Neuronal stem cell (in vitro differentiated cells): ENCODE measurements around the gene CCL26.
A peak's percentile ranks its signal among the peaks of the same experiment; 100 is the strongest.

Experiments used
- DNase-seq: peaks from one replicate; pipeline ENCODE4 v3.0.0-alpha.2; 2013; ENCODE audit warnings: low spot score
- H2AFZ ChIP-seq: one replicate; pipeline ENCODE4 v1.6.1; 2013; ENCODE audit warnings: mild to moderate bottlenecking, low read length, inconsistent platforms
- H2AK5ac ChIP-seq: 2 replicates; pipeline ENCODE4 v1.6.1; 2013; ENCODE audit warnings: low read depth, mild to moderate bottlenecking, inconsistent platforms, low read length, moderate library complexity, mixed read lengths
- H2BK120ac ChIP-seq: 2 replicates; pipeline ENCODE4 v1.6.1; 2013; ENCODE audit warnings: low read depth, mild to moderate bottlenecking, inconsistent platforms, low read length, moderate library complexity, mixed read lengths
- H2BK12ac ChIP-seq: one replicate; pipeline ENCODE4 v1.6.1; 2013; ENCODE audit warnings: low read length, inconsistent platforms
- H2BK15ac ChIP-seq: 2 replicates; pipeline ENCODE4 v1.6.1; 2013; ENCODE audit warnings: mild to moderate bottlenecking, low read length, inconsistent platforms, mixed read lengths
- H2BK5ac ChIP-seq: one replicate; pipeline ENCODE4 v1.6.1; 2013; ENCODE audit warnings: inconsistent platforms, mild to moderate bottlenecking, low read length, moderate library complexity
- H3K14ac ChIP-seq: one replicate; pipeline ENCODE4 v1.6.1; 2013; ENCODE audit warnings: low read length, inconsistent platforms
- H3K18ac ChIP-seq: 2 replicates; pipeline ENCODE4 v1.6.1; 2013; ENCODE audit warnings: low read length, inconsistent platforms
- H3K23ac ChIP-seq: 2 replicates; pipeline ENCODE4 v1.6.1; 2013; ENCODE audit warnings: low read depth, mild to moderate bottlenecking, mixed read lengths, low read length, inconsistent platforms; ENCODE audit not compliant: poor library complexity
- H3K27ac ChIP-seq: replicated peaks from 3 replicates; pipeline ENCODE4 v1.5.1; 2013; ENCODE audit warnings: low read length, inconsistent platforms
- H3K27me3 ChIP-seq, 3 experiments: 2 replicates each; pipeline ENCODE4 v1.6.1; 2013; ENCODE audit warnings: low read length in 3 of 3, mild to moderate bottlenecking in 2 of 3, inconsistent platforms in 1 of 3, low read depth in 1 of 3, mixed read lengths in 1 of 3, moderate library complexity in 1 of 3; ENCODE audit not compliant: control insufficient read depth in 3 of 3, insufficient read depth in 3 of 3
- H3K36me3 ChIP-seq, 2 donors: replicated peaks in 1 of 2; 2 replicates each; pipeline ENCODE4 v1.6.1; 2013; ENCODE audit warnings: low read length in 2 of 2; ENCODE audit not compliant: control insufficient read depth in 2 of 2, insufficient read depth in 2 of 2
- H3K4ac ChIP-seq: 2 replicates; pipeline ENCODE4 v1.6.1; 2013; ENCODE audit warnings: inconsistent platforms, mild to moderate bottlenecking, low read length, moderate library complexity
- H3K4me1 ChIP-seq, 2 donors: 1 replicate in 1 of 2; 2 replicates in 1 of 2; pipeline ENCODE4 v1.6.1; 2013; ENCODE audit warnings: low read length in 2 of 2, low read depth in 1 of 2; ENCODE audit not compliant: control insufficient read depth in 2 of 2, insufficient read depth in 1 of 2
- H3K4me2 ChIP-seq: one replicate; pipeline ENCODE4 v1.6.1; 2013; ENCODE audit warnings: mild to moderate bottlenecking, low read length, inconsistent platforms; ENCODE audit not compliant: insufficient read depth, poor library complexity, severe bottlenecking
- H3K4me3 ChIP-seq, 2 donors: 2 replicates each; pipeline ENCODE4 v1.5.1; 2013; ENCODE audit warnings: low read length in 2 of 2, mild to moderate bottlenecking in 2 of 2, inconsistent platforms in 1 of 2, moderate library complexity in 1 of 2
- H3K79me1 ChIP-seq: one replicate; pipeline ENCODE4 v1.6.1; 2013; ENCODE audit warnings: low read depth, mild to moderate bottlenecking, inconsistent platforms, low read length, moderate library complexity
- H3K9ac ChIP-seq: one replicate; pipeline ENCODE4 v1.6.1; 2013; ENCODE audit warnings: mild to moderate bottlenecking, low read depth, low read length, inconsistent platforms; ENCODE audit not compliant: poor library complexity
- H3K9me3 ChIP-seq, 2 donors: replicated peaks in 1 of 2; 2 replicates each; pipeline versions ENCODE3 to v1.6.1; 2013; ENCODE audit warnings: low read length in 2 of 2, mild to moderate bottlenecking in 2 of 2, inconsistent platforms in 1 of 2, low read depth in 1 of 2, mixed read lengths in 1 of 2, moderate library complexity in 1 of 2; ENCODE audit not compliant: control insufficient read depth in 2 of 2, insufficient read depth in 1 of 2
- H4K8ac ChIP-seq: one replicate; pipeline ENCODE4 v1.6.1; 2013; ENCODE audit warnings: low read depth, mild to moderate bottlenecking, inconsistent platforms, low read length, moderate library complexity
- H4K91ac ChIP-seq: one replicate; pipeline ENCODE4 v1.6.1; 2013; ENCODE audit warnings: low read length, low read depth, mild to moderate bottlenecking, inconsistent platforms; ENCODE audit not compliant: poor library complexity
- WGBS, 2 donors: extraction: QIAGEN DNeasy Blood & Tissue Kit; methylation state at CpG; one replicate each; pipeline ENCODE4 v1.1.7; 2013; ENCODE audit warnings: missing lambda C conversion rate in 2 of 2, mixed read lengths in 1 of 2; ENCODE audit not compliant: insufficient read length in 2 of 2, insufficient replicate concordance in 1 of 2; ENCODE audit errors: extremely low coverage in 2 of 2; 5-methylcytosine and 5-hydroxymethylcytosine counted together

Gene CCL26

DNA sequence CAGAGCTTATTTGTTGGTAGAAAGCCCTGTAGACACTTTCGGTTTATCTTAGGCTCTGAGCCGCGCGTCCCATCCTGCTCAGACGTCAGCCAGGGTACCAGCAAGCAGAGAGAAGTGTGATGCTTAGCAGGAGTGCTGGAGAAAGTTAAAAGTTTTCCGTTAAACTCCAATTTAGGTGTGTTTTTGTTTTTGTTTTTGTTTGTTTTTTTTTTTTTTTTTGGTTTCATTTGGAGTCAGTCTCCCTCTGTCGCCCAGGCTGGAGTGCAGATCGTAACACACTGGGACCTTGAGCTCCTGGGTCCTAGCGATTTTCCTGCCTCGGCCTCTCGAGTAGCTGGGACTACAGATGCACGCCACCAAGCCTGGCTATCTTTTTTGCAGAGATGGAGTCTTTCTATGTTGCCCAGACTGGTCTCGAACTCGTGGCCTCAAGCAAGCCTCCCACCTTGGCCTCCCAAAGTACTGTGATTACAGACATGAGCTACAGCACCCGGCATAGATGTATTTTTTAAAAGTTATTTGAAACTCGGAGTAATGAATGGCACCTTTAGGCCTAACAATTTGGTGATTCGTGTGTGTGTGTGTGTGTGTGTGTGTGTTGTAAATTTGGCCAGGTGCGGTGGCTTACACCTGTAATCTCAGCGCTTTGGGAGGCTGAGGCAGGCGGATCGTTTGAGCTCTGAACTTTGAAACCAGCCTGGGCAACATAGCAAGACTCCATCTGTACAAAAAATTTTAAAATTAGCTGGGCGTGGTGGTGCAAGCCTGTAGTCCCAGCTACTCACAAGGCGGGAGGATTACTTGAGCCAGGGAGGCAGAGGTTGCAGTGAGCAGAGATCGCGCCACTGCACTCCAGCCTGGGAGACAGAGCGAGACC lies 32.0 kb downstream of the CCL26 start:
- Histone ChIP-seq H3K79me1 (peaks cover 1% of the 10 kb centered on the region), H3K4me2 (peak overlapping the region; percentile 77), H2BK12ac (no peak overlapping the region), H3K4me1 (peaks cover 7 to 18% of the 10 kb centered on the region in 2 donors), H3K14ac (no peak overlapping the region), H3K23ac (no peak overlapping the region), H2BK120ac (no peak overlapping the region), H3K36me3 (no peaks in the 10 kb centered on the region), H2AK5ac (no peak overlapping the region), H2BK15ac (no peak overlapping the region), H3K27ac (no peak overlapping the region), H3K27me3 (peaks cover 0 to 9% (median 9%) of the 10 kb centered on the region in 3 experiments), H3K9ac (no peak overlapping the region), H3K18ac (peak overlapping the region; percentile 93), H4K8ac (no peak overlapping the region), H3K4me3 (peak overlapping the region; percentile 90 to 94), H3K4ac (no peak overlapping the region), H2BK5ac (no peak overlapping the region), H2AFZ (peak overlapping the region; percentile 99), H4K91ac (no peak overlapping the region), H3K9me3 (no peaks in the 10 kb centered on the region)
- DNase-seq = peak; percentile 20
- no CpG with 5 or more reads among the region's 26 CpGs for WGBS, 2 donors

DNA sequence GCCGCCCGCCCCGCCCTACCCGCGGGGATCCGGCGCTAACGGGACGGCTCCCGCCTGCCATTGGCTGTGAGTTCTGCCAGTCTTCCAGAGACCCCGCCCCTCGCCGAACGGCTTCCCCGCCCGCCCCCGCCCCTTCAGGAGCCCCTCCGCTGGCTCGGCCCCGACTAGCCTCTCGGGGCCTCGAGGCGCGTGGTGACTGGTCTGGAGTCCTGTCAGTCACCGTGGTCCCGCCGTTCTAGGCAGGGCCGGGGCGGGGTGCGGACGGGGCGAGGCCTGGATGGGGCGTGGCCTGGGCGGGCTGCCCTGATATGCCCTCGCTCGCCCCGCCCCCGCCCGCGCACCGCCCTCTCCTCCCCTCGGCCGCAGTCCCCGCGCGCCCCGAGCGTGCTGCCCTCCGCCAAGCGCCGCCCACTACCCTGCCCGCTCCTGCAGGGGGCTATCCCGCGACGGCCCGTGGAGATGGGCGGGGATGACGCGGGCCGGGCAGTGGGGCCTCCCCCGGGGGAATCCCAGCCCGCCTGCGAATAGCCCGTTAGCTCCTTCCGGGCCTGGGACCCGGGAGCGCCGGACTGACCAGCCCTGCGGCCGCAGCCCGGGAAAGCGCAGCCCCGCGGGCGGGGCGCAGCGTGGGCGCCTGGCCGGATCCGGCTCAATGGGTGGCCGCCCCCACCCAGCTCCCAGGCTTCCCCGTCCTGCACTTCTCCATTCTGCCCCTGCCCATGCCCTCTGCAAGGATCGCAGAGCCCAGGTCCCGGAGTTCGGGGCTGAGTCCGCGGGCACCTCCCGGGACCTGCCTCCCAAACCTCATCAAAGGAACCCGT lies 32.8 kb downstream of the CCL26 start:
- Histone ChIP-seq H2AFZ (peak overlapping the region; percentile 100), H3K18ac (peak overlapping the region; percentile 93), H3K9me3 (no peaks in the 10 kb centered on the region), H3K14ac (no peak overlapping the region), H4K8ac (no peak overlapping the region), H3K4me3 (peak overlapping the region; percentile 91 to 94), H2BK15ac (peak overlapping the region; percentile 81), H3K4me1 (peaks cover 10 to 22% of the 10 kb centered on the region in 2 donors), H3K79me1 (peaks cover 1% of the 10 kb centered on the region), H3K36me3 (no peaks in the 10 kb centered on the region), H3K9ac (peak overlapping the region; percentile 60), H3K23ac (peak overlapping the region; percentile 98), H2BK12ac (no peak overlapping the region), H3K27ac (peak overlapping the region; percentile 35), H2AK5ac (no peak overlapping the region), H3K4me2 (peak overlapping the region; percentile 89), H4K91ac (no peak overlapping the region), H3K27me3 (peaks cover 0 to 9% (median 6%) of the 10 kb centered on the region in 3 experiments), H3K4ac (no peak overlapping the region), H2BK5ac (peak overlapping the region; percentile 53), H2BK120ac (no peak overlapping the region)
- DNase-seq = peak; percentile 99
- WGBS, 2 donors = no CpG with 5 or more reads among the region's 89 CpGs

GRCh38 chr7:75738604-75738974 lies 33.4 kb downstream of the CCL26 start, which contains the start of gene HIP1:
HIP1 (minus strand) TSS chr7:75738941; CDS start chr7:75738920, 21 bp downstream.
- Histone ChIP-seq H3K9ac (peak within 1 kb of the TSS; percentile 93), H2BK15ac (peak within 1 kb of the TSS; percentile 81), H3K23ac (peak within 1 kb of the TSS; percentile 98), H2BK5ac (peak within 1 kb of the TSS; percentile 53), H3K4me2 (peak within 1 kb of the TSS; percentile 89), H4K91ac (no peak within 1 kb of the TSS), H3K18ac (peak within 1 kb of the TSS; percentile 98), H2BK120ac (peak within 1 kb of the TSS; percentile 47), H3K27ac (peak within 1 kb of the TSS; percentile 35), H2AFZ (peak within 1 kb of the TSS; percentile 100), H2AK5ac (peak within 1 kb of the TSS; percentile 52), H3K36me3 (no peaks in the 10 kb centered on the region), H3K27me3 (peaks cover 0 to 9% (median 6%) of the 10 kb centered on the region in 3 experiments), H3K9me3 (no peaks in the 10 kb centered on the region), H4K8ac (no peak within 1 kb of the TSS), H2BK12ac (peak within 1 kb of the TSS; percentile 75), H3K4me3 (peak within 1 kb of the TSS; percentile 91 to 94), H3K4me1 (peaks cover 10 to 22% of the 10 kb centered on the region in 2 donors), H3K14ac (peak within 1 kb of the TSS; percentile 97), H3K79me1 (peaks cover 1% of the 10 kb centered on the region), H3K4ac (no peak within 1 kb of the TSS)
- WGBS, 2 donors = no CpG with 5 or more reads among the region's 30 CpGs
- no peak for DNase-seq
